Neutrophil (primary cell): ENCODE measurements around the gene SPAG6.

Experiments
- H3K27ac ChIP-seq: fragments of 200-600 bp; sonication (generic); 2 replicates; pipeline ENCODE4 v1.5.1; 2016; ENCODE audit warnings: mild to moderate bottlenecking, moderate library complexity
- H3K27me3 ChIP-seq: fragments of 200-600 bp; sonication (generic); 2 replicates; pipeline ENCODE4 v1.6.0; 2016; ENCODE audit warnings: mild to moderate bottlenecking
- H3K36me3 ChIP-seq: fragments of 200-600 bp; sonication (generic); 2 replicates; pipeline ENCODE4 v1.5.1; 2017
- H3K4me1 ChIP-seq, 2 experiments: fragments of 200-600 bp in 1 of 2; sonication (generic) in 1 of 2; 1 replicate in 1 of 2; 2 replicates in 1 of 2; pipeline versions ENCODE4 v1.5.1 to v1.6.1; 2013 to 2016; ENCODE audit warnings: low read depth in 1 of 2, low read length in 1 of 2, mild to moderate bottlenecking in 1 of 2, moderate library complexity in 1 of 2; ENCODE audit not compliant: control insufficient read depth in 1 of 2, insufficient read depth in 1 of 2
- H3K4me3 ChIP-seq, 2 experiments: fragments of 200-600 bp in 1 of 2; sonication (generic) in 1 of 2; 1 replicate in 1 of 2; 2 replicates in 1 of 2; pipeline ENCODE4 v1.5.1; 2013 to 2016; ENCODE audit warnings: low read depth in 1 of 2, low read length in 1 of 2, mild to moderate bottlenecking in 1 of 2, moderate library complexity in 1 of 2
- H3K9me3 ChIP-seq: fragments of 200-600 bp; sonication (generic); 2 replicates; pipeline ENCODE4 v1.5.1; 2016
- CTCF ChIP-seq: fragments of 200-600 bp; sonication (generic); IDR thresholded peaks from 2 replicates; pipeline ENCODE4 v1.5.1; 2016; ENCODE audit warnings: antibody characterized with exemption

Gene SPAG6

GRCh38 chr10:22458272-22459038 lies 113.2 kb downstream of the SPAG6 start:
- H3K36me3 ChIP-seq = no peaks in the 10 kb centered on the region
- no peak for TF ChIP-seq CTCF
- no peak overlapping the region for H3K27ac ChIP-seq
- H3K4me1 ChIP-seq = no peaks in the 10 kb centered on the region
- H3K4me3 ChIP-seq = no peak overlapping the region
- no peaks in the 10 kb centered on the region for H3K9me3 ChIP-seq
- no peaks in the 10 kb centered on the region for H3K27me3 ChIP-seq

GRCh38 chr10:22459496-22459895 lies 114.2 kb downstream of the SPAG6 start:
- Histone ChIP-seq H3K27me3 (no peaks in the 10 kb centered on the region), H3K4me3 (no peak overlapping the region), H3K9me3 (no peaks in the 10 kb centered on the region), H3K4me1 (no peaks in the 10 kb centered on the region), H3K27ac (no peak overlapping the region), H3K36me3 (no peaks in the 10 kb centered on the region)
- TF ChIP-seq CTCF = no peak

- Histone ChIP-seq H3K9me3 (no peaks in the 10 kb centered on the region), H3K27me3 (no peaks in the 10 kb centered on the region), H3K27ac (no peak overlapping the region), H3K36me3 (no peaks in the 10 kb centered on the region), H3K4me3 (no peak overlapping the region), H3K4me1 (no peaks in the 10 kb centered on the region)
- no peak for TF ChIP-seq CTCF
These were observed 114.8 kb downstream of the SPAG6 start for GRCh38 chr10:22460101-22460500.

GRCh38 chr10:22460531-22461403 lies 115.5 kb downstream of the SPAG6 start:
- no peaks in the 10 kb centered on the region for H3K36me3 ChIP-seq
- TF ChIP-seq CTCF = no peak
- no peaks in the 10 kb centered on the region for H3K9me3 ChIP-seq

GRCh38 chr10:22461891-22462290 lies 116.6 kb downstream of the SPAG6 start:
- Histone ChIP-seq H3K27me3 (no peaks in the 10 kb centered on the region), H3K27ac (no peak overlapping the region), H3K36me3 (no peaks in the 10 kb centered on the region), H3K4me3 (no peak overlapping the region), H3K9me3 (no peaks in the 10 kb centered on the region), H3K4me1 (no peaks in the 10 kb centered on the region)
- TF ChIP-seq CTCF = no peak

More at GRCh38 chr10:22460531-22461403, 115.5 kb downstream of the SPAG6 start:
- no peak overlapping the region for H3K4me3 ChIP-seq
- no peaks in the 10 kb centered on the region for H3K27me3 ChIP-seq
- no peak overlapping the region for H3K27ac ChIP-seq
- no peaks in the 10 kb centered on the region for H3K4me1 ChIP-seq
